PFSK-1 (cell line): ENCODE results near the gene LIPC.

Experiments used
- FOXP2 ChIP-seq: optimal IDR thresholded peaks from 2 replicates; pipeline ENCODE3; 2011; ENCODE audit warnings: borderline replicate concordance, control low read depth, inconsistent platforms; ENCODE audit not compliant: insufficient read depth; ENCODE audit errors: extremely low read length, extremely low read depth
- POLR2AphosphoS5 ChIP-seq: IDR thresholded peaks from 2 replicates; pipeline ENCODE4 v1.6.1; 2012; ENCODE audit warnings: low read depth, mild to moderate bottlenecking, control low read depth, low read length, moderate library complexity
- REST ChIP-seq, 2 experiments: IDR thresholded peaks; 2 replicates each; pipeline versions ENCODE4 v1.6.1 to v1.8.0; 2011 to 2012; ENCODE audit warnings: low read depth in 2 of 2, low read length in 2 of 2, control low read depth in 1 of 2, inconsistent platforms in 1 of 2, mild to moderate bottlenecking in 1 of 2, moderate library complexity in 1 of 2; ENCODE audit not compliant: insufficient read depth in 1 of 2
- SIN3A ChIP-seq: IDR thresholded peaks from 2 replicates; pipeline ENCODE4 v1.6.1; 2012; ENCODE audit warnings: mild to moderate bottlenecking, low read length, moderate library complexity, borderline replicate concordance; ENCODE audit not compliant: insufficient read depth
- TAF1 ChIP-seq: IDR thresholded peaks from 2 replicates; pipeline ENCODE4 v1.6.1; 2012; ENCODE audit warnings: low read length, control low read depth, borderline replicate concordance; ENCODE audit not compliant: insufficient read depth

The LIPC gene

DNA sequence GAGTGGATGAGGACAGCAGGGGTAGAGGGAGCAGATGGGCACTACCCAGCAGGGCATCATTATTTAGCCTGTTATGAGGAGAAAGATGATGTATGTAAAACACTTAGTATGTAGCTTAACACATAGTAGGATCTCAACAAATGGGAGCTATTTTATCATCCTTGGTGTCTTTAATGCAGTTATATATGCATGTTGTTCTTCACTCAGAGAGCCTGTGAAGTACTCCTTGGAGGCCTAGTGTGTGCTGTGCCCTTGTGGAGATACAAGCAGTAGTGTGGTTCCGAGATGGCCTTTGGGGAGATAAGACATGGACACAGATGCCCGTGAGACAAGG, 124.2 kb downstream of the LIPC start:
- TF ChIP-seq SIN3A: no peak
- TF ChIP-seq POLR2AphosphoS5: no peak

- TF ChIP-seq TAF1 (no peak), FOXP2 (no peak)
Measured at GRCh38 chr15:58556541-58556940, 124.8 kb downstream of the LIPC start.

DNA sequence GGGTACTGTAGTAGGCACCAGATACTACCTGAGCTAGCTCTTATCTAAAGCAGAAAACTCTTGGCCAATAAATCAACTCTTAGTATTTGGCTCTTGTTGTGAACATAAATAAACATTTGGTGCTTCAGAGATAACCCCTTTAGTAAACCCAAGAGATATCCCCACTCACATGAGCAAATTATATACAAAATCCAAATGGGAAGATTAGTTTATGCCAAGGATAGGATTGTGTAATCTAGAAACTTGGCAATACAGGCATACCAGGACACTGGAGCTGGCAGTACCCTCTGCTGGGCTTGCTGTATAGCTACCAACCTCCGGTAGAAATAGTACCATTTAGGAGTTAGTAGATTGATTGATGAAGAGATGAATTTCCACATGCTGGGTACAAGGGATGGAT, 127.0 kb downstream of the LIPC start:
- TF ChIP-seq POLR2AphosphoS5: no peak
- TF ChIP-seq FOXP2: no peak
- no peak for TF ChIP-seq SIN3A
- no peak for TF ChIP-seq REST (IDR thresholded peaks at IDR 0.05; ENCODE audit: insufficient read depth in 1 of 2, low read depth in 2 of 2, low read length in 2 of 2)
- no peak for TF ChIP-seq TAF1

GRCh38 chr15:58559904-58560588, 128.3 kb downstream of the LIPC start:
- TF ChIP-seq SIN3A (no peak), FOXP2 (no peak), TAF1 (no peak), POLR2AphosphoS5 (no peak)

GRCh38 chr15:58561321-58561720, 129.5 kb downstream of the LIPC start:
- TF ChIP-seq TAF1: no peak
- no peak for TF ChIP-seq FOXP2
- no peak for TF ChIP-seq POLR2AphosphoS5

- TF ChIP-seq SIN3A: no peak
- no peak for TF ChIP-seq FOXP2
- TF ChIP-seq REST (IDR thresholded peaks at IDR 0.05; ENCODE audit: insufficient read depth in 1 of 2, low read depth in 2 of 2, low read length in 2 of 2): no peak
- no peak for TF ChIP-seq TAF1
- no peak for TF ChIP-seq POLR2AphosphoS5
Measured at GRCh38 chr15:58562135-58562534, 130.3 kb downstream of the LIPC start.

DNA sequence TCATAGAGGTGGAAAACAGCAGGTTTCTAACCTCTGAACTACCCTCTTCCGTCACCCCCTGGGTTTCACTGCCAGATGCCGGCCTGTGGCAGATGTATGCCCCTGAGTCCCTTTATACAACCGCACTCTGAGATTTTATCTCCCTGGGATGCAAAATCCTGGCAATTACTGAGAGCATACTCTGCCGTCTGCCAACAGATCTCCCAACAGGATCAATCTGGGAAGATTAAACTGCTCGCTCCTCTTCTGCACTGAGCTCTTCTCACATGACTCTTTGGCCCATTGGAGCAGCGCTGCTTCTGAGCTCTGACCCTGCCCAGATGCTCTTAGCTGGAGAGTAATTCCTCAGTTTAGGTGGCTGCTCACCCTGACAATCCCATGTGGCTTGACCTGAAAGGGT, 133.2 kb downstream of the LIPC start:
- TF ChIP-seq POLR2AphosphoS5 (no peak), TAF1 (no peak), REST (IDR thresholded peaks at IDR 0.05; ENCODE audit: insufficient read depth in 1 of 2, low read depth in 2 of 2, low read length in 2 of 2) (no peak), SIN3A (no peak)
